Right lobe of liver (tissue), 4 donors: ENCODE measurements around the gene DTNB.

Experiments
- POLR2A ChIP-seq: fragments of 450-650 bp; IDR thresholded peaks from one replicate; pipeline ENCODE4 v1.6.1; 2017; ENCODE audit warnings: antibody characterized with exemption, mild to moderate bottlenecking
- TF ChIP-seq, protein P1 (sequence below), 4 donors: fragments of 200-600 bp in 3 of 4; fragments of 450-650 bp in 1 of 4; IDR thresholded peaks; one replicate each; pipeline versions ENCODE4 v1.5.1 to v1.8.0; 2016 to 2022; ENCODE audit warnings: antibody characterized with exemption in 4 of 4, mild to moderate bottlenecking in 2 of 4
- donor health status: DM: no; HTN: no; CAD: no.
- donor health status: DM: no; HTN: no; CAD: no.
- donor health status: DM: no; HTN: yes; CAD: no.

DNA sequence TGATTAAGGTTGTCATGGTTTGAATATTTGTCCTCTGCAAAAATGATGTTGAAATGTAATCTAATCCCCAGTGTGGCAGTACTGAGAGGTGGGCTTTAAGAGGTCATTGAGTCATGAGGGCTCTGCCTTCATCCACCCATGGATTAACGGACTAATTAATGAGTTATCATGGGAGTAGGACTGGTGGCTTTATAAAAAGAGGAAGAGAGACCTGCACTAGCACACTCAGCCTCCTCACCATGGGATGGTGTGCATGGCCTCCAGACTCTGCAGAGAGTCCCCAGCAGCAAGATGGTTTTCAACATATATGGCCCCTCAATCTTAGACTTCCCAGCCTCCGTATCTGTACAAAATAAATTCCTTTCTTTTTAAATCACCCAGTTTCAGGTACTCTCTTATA lies 41.0 kb downstream of the DTNB start:
- no peak for TF ChIP-seq POLR2A
- TF ChIP-seq, protein P1, sequence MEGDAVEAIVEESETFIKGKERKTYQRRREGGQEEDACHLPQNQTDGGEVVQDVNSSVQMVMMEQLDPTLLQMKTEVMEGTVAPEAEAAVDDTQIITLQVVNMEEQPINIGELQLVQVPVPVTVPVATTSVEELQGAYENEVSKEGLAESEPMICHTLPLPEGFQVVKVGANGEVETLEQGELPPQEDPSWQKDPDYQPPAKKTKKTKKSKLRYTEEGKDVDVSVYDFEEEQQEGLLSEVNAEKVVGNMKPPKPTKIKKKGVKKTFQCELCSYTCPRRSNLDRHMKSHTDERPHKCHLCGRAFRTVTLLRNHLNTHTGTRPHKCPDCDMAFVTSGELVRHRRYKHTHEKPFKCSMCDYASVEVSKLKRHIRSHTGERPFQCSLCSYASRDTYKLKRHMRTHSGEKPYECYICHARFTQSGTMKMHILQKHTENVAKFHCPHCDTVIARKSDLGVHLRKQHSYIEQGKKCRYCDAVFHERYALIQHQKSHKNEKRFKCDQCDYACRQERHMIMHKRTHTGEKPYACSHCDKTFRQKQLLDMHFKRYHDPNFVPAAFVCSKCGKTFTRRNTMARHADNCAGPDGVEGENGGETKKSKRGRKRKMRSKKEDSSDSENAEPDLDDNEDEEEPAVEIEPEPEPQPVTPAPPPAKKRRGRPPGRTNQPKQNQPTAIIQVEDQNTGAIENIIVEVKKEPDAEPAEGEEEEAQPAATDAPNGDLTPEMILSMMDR (IDR thresholded peaks at IDR 0.05) = no peak
